ENCODE data around the gene ASPSCR1.

The ASPSCR1 gene

GRCh38 chr17:81967533-81968395 is 9.7 kb upstream of the ASPSCR1 start:
- TF ChIP-seq, protein P1, sequence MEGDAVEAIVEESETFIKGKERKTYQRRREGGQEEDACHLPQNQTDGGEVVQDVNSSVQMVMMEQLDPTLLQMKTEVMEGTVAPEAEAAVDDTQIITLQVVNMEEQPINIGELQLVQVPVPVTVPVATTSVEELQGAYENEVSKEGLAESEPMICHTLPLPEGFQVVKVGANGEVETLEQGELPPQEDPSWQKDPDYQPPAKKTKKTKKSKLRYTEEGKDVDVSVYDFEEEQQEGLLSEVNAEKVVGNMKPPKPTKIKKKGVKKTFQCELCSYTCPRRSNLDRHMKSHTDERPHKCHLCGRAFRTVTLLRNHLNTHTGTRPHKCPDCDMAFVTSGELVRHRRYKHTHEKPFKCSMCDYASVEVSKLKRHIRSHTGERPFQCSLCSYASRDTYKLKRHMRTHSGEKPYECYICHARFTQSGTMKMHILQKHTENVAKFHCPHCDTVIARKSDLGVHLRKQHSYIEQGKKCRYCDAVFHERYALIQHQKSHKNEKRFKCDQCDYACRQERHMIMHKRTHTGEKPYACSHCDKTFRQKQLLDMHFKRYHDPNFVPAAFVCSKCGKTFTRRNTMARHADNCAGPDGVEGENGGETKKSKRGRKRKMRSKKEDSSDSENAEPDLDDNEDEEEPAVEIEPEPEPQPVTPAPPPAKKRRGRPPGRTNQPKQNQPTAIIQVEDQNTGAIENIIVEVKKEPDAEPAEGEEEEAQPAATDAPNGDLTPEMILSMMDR (conservative IDR thresholded peaks at IDR 0.05; ENCODE audit: control insufficient read depth, insufficient read depth, low read depth, low read length), result no peak
- DNase-seq (ENCODE audit: low read depth), result peak; percentile 81
- no peak overlapping the region for H3K4me3 ChIP-seq (ENCODE audit: control insufficient read depth, low read depth, low read length)

DNA sequence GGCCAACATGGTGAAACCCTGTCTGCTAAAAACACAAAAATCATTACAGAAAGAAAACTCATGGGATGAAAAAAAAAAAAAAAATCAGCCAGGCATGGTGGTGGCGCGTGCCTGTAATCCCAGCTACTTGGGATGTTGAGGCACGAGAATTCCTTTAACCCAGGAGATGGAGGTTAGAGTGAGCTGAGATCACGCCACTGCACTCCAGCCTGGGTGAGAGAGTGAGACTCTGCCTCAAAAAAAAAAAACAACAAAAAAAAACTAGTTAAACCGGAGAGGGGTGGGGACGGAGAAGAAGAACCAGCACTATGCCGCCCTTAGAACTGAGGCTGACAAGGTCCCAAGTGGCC is 9.1 kb upstream of the ASPSCR1 start:
- TF ChIP-seq, protein P1 (conservative IDR thresholded peaks at IDR 0.05; ENCODE audit: control insufficient read depth, insufficient read depth, low read depth, low read length), result no peak
- no peak overlapping the region for H3K4me3 ChIP-seq (ENCODE audit: control insufficient read depth, low read depth, low read length)
- DNase-seq (ENCODE audit: low read depth), result no peak

GRCh38 chr17:81968850-81969812 is 8.3 kb upstream of the ASPSCR1 start:
- DNase-seq (ENCODE audit: low read depth), result no peak
- H3K4me3 ChIP-seq (ENCODE audit: control insufficient read depth, low read depth, low read length), result no peak overlapping the region
- TF ChIP-seq, protein P1 (conservative IDR thresholded peaks at IDR 0.05; ENCODE audit: control insufficient read depth, insufficient read depth, low read depth, low read length), result no peak

DNA sequence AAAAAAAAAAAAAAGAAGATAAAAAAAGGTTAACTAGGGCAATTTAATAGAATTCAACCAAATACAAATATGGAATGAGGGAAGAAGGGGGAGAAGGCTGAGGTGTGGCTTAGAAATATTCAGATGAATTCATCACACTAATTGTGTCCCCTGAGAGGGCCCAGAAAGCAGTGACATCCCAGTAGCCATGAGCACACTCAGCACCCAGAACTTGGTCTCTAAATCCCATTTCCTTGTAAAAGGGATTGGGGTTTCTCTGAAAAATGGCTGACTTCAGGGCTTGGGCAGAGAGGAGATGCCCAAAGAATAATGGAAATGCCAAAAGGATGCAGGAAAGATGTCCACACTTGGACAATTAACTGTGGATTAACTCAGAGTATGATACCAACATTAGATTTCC is 4.0 kb upstream of the ASPSCR1 start:
- DNase-seq (ENCODE audit: low read depth), result no peak
- H3K4me3 ChIP-seq (ENCODE audit: control insufficient read depth, low read depth, low read length), result no peak overlapping the region
- TF ChIP-seq, protein P1 (conservative IDR thresholded peaks at IDR 0.05; ENCODE audit: control insufficient read depth, insufficient read depth, low read depth, low read length), result no peak

DNA sequence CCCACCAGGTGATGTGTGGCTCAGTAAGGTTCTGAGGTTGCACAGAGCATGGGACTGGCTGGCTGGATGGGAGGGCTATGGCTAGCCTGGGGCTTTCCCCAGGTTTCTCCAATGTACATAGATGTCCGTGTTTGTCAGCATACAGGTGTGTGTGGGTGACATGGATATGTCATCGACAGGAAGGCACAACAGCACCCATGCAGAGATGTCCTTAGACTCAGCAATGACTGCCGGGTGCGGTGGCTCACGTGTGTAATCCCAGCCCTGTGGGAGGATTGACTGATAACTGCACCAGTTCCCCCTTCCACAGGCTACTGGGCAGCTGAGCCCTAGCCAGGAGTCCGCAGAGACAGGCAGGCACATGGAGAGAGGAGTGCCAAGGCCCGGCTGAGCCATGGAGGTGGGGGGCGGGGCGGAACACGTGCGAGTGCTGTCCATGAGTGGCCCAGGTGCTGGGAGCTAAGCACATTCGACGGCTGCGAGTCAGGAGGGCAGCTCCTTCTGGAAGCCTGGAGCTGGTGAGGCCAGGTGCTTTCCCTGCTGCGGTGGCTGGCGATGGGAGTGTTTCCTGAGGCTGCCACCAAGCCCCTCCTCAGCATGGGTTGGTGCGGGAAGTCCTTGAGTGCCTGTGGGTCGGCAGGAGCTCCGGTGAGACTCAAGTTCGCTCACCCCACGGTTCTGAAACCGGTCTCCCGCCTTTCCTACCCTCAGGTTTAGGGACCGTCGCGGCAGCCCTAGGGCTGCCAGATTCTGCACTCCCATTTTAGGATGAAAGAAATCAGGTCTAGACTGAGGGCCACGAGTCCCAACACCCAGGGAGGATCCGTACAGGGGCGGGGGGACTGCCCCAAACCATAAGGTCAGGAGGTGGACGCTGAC is 858 bp upstream of the ASPSCR1 start:
- no peak for DNase-seq (ENCODE audit: low read depth)
- TF ChIP-seq, protein P1 (conservative IDR thresholded peaks at IDR 0.05; ENCODE audit: control insufficient read depth, insufficient read depth, low read depth, low read length), result no peak

More for the DNA sequence above, 858 bp upstream of the ASPSCR1 start:
- H3K4me3 ChIP-seq (ENCODE audit: control insufficient read depth, low read depth, low read length), result peak overlapping the region; percentile 54
